GM21723 (cell line): ENCODE measurements around the gene ADAM21.
"Not testable (repeated sequence)": the region's sequence is repeated elsewhere in the genome, so short reads cannot be mapped to it uniquely, and the experiment has no call there.

Source experiments
- ATAC-seq: cut with Tn5 transposase; IDR thresholded peaks from one replicate; pipeline ENCODE4 v1.9.1; 2021; ENCODE audit warnings: mild to moderate bottlenecking, moderate library complexity; ENCODE audit not compliant: unreplicated experiment

ADAM21 gene

GRCh38 chr14:70475459-70475858, 23.5 kb downstream of the ADAM21 start:
- ATAC-seq, result not testable (repeated sequence)

- ATAC-seq, result not testable (repeated sequence)
Observed at GRCh38 chr14:70477356-70478105, 25.6 kb downstream of the ADAM21 start.

GRCh38 chr14:70489579-70490200, 37.7 kb downstream of the ADAM21 start:
- ATAC-seq, result no peak

- no peak for ATAC-seq
Observed at GRCh38 chr14:70498191-70498590, 46.2 kb downstream of the ADAM21 start.
